HG02763 (cell line): ENCODE results near the gene MAPK8.

Experiments
- ATAC-seq: cut with Tn5 transposase; IDR thresholded peaks from one replicate; pipeline ENCODE4 v1.9.1; 2021; ENCODE audit warnings: mild to moderate bottlenecking, moderate library complexity; ENCODE audit not compliant: unreplicated experiment

Gene MAPK8

GRCh38 chr10:48459270-48460150, 153.0 kb downstream of the MAPK8 start:
- ATAC-seq = no peak

GRCh38 chr10:48460182-48460581, 153.7 kb downstream of the MAPK8 start:
- no peak for ATAC-seq

- ATAC-seq = no peak
Measured at GRCh38 chr10:48461623-48462481, 155.4 kb downstream of the MAPK8 start.

GRCh38 chr10:48462482-48463020, 156.1 kb downstream of the MAPK8 start:
- ATAC-seq = no peak

DNA sequence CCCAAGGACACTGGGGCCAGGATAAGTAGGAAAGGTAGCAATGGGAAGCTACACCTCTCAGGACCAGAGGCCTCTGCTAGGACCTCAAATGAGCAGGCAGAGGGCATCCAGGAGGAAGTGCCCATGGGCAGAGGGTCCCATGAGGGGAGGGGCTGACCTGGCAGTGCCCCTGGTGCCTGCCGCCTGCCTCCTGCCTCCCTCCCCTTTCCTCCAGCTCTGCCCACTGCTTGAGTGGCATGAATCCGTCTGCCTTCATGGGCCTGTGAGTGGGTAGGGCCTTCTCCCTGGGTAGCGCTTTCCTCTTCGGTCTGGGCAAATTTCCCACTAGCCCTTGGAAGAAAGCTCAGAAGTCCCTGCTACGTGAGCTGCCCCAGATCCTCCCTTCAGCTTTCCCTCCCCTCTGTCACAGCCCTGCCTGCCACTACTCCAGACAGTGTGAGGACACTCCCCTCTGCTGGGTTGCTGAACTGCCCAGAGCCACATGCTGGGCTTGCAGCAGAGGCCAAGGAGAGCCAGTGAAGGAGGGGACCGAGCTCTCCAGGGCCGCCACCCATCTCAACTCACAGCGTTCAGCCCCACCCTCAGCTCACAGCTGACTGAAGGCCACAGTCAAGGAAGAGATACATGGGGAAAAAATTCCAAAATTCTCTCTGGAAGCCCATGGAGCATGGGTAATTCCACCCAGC, 157.0 kb downstream of the MAPK8 start:
- no peak for ATAC-seq

GRCh38 chr10:48464121-48464870, 157.8 kb downstream of the MAPK8 start:
- ATAC-seq = no peak

- no peak for ATAC-seq
Measured at GRCh38 chr10:48464871-48465736, 158.6 kb downstream of the MAPK8 start.

- ATAC-seq = no peak
Measured at GRCh38 chr10:48465860-48466521, 159.5 kb downstream of the MAPK8 start.

DNA sequence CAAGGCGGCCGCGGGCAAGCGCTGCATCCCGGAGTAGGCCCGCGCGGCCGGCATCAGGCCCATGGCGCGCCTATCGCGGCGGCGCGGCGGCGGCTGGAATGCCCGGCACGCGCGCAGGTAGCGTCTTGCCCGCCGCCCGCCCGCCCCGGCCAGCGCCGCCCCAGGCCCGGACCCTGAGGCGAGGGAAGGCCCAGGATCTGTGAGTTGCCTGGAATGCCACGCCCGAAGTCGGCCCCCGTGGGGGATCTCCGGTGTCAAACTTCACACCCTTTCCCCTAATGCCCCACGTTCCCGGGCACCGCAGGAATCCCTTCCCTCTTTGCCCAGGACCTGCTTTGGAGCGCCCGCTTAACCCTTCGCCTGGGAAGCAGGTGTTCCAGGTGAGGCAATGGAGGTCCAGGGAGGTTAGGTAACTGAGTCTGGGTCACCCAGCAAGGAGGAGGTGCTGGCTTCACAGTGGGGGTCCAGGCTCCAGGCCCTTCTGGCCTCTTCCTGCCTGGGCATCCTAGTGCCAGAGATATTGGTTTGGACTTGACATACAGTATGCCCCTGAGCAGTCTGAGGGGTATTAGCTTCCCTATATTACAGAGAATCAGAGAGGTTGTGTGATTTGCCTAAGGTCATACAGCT, 160.2 kb downstream of the MAPK8 start:
- ATAC-seq = no peak

DNA sequence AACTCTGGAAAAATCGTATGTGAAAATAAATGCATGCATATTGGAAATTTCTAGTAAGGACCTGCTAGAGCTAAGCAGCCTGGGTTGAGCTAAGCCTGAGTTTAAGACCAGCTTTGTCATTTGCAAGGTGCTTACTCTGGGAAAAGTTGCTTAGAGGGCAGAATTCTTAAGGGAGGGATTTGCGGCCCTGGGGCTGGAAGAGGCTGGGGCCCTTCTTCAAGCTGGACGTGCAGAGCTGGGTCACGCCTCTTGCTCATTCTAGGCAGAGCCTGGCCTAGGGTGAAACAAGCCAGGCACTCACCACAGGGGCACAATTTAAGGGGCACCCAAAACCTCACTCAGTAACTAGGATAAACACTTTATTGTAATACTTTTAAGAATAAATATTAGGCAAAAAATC, 161.2 kb downstream of the MAPK8 start:
- ATAC-seq = no peak

DNA sequence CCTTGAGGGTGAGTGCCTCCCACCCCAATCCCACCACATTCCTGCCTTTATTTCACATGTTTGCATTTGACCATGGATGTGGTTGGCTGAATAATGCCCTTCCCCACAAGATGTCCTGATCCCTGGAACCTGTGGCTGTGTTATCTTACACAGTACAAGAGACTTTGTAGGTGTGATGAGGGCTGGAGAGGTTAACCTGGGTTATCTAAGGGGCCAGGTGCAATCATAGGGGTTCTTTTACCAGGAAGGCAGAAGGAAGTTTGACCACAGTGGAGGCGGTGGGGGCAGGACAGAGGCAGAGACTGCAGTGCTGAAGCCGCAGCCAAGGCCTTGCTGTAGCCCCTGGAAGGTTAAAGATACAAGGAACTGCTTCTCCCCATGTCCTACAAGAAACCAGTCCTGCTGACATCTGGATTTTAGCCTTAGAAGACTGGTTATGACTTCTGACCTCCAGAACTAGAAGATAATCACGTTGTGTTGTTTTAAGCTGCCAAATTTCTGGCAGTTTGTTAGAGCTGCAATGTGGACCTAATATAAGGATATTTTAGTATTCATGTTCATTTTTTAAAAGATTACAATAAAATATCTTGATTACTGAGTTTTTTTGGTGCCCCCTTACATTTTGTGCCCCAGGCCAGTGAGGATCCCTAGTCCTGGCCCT, 161.8 kb downstream of the MAPK8 start:
- no peak for ATAC-seq

GRCh38 chr10:48468866-48469511, 162.5 kb downstream of the MAPK8 start:
- no peak for ATAC-seq

GRCh38 chr10:48469516-48470020, 163.1 kb downstream of the MAPK8 start:
- ATAC-seq = no peak

DNA sequence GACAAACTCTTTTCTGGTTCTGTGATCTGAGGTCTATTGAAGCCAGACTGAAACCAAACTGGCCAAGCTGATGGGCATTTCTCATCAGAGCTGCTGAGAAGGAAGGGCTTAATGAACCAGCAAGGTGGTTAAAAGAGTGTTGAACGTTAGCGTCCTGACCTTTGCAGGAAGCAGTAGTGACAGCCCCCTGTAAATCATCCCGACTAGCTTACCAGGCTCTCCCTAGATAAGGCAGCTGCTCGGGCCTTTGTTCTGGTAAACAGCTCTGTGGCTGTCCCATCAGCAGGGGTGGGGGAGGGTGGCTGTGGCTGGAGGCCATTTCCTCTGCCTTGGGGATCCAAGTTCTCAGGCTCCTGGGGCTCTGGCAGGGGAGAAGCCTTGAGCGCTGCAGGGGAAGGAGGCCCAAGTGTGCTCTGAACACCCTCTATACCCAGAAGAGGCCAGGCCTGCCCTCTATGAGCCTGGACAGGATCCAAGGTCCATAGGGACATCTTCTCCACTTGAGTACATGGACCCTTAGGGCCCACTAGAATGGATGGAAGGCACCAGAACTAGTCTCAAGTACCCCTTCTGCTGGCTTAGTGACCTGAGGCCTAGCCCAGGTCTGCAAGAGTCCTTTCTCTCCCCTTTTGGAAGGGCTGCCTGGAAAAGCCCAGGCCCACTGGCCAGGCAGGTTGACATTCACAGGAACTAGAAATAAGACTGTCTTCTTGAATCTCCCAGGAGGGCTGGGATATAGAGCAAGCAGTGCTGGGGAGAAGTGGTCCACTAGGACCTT, 163.8 kb downstream of the MAPK8 start:
- no peak for ATAC-seq

GRCh38 chr10:48470893-48471805, 164.7 kb downstream of the MAPK8 start:
- ATAC-seq = no peak
